ENCODE data around the gene INPP4A.

DNA sequence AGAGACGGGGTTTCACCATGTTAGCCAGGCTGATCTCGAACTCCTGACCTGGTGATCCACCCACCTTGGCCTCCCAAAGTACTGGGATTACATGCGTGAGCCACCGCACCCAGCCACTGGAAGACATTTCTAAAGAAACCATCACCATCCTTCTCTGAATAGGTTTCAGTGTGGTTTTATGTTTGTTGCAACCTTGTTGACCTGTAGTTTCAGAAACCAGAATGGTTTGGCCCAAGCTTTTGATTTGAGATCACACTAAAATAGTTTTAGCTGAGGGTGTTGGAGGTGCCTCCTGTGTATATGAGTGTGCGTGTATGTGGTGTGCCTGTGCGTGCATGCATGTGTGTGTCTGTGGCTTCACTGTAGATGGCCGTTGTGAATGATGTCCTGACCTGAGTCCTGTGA, 26.2 kb downstream of the INPP4A start:
- TF ChIP-seq EZH2 (IDR thresholded peaks at IDR 0.05) (no peak), POLR2AphosphoS5 (IDR thresholded peaks at IDR 0.05; ENCODE audit: borderline replicate concordance, low read depth, low read length) (no peak)
